WERI-Rb-1 (cell line): ENCODE results near the gene MPND.

Source experiments
- DNase-seq: peaks from one replicate; pipeline ENCODE4 v3.0.0-alpha.2; 2020
- H3K27ac ChIP-seq: fragments of 250-450 bp; sonication (Bioruptor Pico); 2 replicates; pipeline ENCODE4 v1.5.1; 2020; ENCODE audit warnings: mild to moderate bottlenecking, moderate library complexity
- H3K27me3 ChIP-seq: fragments of 250-450 bp; sonication (Bioruptor Pico); 2 replicates; pipeline ENCODE4 v1.5.1; 2021; ENCODE audit warnings: mild to moderate bottlenecking, low read depth, moderate library complexity; ENCODE audit not compliant: insufficient read depth, severe bottlenecking
- H3K36me3 ChIP-seq: fragments of 250-450 bp; sonication (Bioruptor Pico); 2 replicates; pipeline ENCODE4 v1.5.1; 2020; ENCODE audit warnings: mild to moderate bottlenecking, moderate library complexity
- H3K4me3 ChIP-seq: 2 replicates; pipeline ENCODE4 v1.5.1; 2011; ENCODE audit warnings: low read depth, mild to moderate bottlenecking, control low read depth, low read length
- H3K9me3 ChIP-seq: fragments of 250-450 bp; sonication (Bioruptor Pico); 2 replicates; pipeline ENCODE4 v1.5.1; 2021; ENCODE audit warnings: mild to moderate bottlenecking, moderate library complexity; ENCODE audit not compliant: severe bottlenecking
- CTCF ChIP-seq: IDR thresholded peaks from 2 replicates; pipeline ENCODE4 v1.5.1; 2011; ENCODE audit warnings: low read depth, mild to moderate bottlenecking, control low read depth, inconsistent platforms, low read length

The MPND gene

DNA sequence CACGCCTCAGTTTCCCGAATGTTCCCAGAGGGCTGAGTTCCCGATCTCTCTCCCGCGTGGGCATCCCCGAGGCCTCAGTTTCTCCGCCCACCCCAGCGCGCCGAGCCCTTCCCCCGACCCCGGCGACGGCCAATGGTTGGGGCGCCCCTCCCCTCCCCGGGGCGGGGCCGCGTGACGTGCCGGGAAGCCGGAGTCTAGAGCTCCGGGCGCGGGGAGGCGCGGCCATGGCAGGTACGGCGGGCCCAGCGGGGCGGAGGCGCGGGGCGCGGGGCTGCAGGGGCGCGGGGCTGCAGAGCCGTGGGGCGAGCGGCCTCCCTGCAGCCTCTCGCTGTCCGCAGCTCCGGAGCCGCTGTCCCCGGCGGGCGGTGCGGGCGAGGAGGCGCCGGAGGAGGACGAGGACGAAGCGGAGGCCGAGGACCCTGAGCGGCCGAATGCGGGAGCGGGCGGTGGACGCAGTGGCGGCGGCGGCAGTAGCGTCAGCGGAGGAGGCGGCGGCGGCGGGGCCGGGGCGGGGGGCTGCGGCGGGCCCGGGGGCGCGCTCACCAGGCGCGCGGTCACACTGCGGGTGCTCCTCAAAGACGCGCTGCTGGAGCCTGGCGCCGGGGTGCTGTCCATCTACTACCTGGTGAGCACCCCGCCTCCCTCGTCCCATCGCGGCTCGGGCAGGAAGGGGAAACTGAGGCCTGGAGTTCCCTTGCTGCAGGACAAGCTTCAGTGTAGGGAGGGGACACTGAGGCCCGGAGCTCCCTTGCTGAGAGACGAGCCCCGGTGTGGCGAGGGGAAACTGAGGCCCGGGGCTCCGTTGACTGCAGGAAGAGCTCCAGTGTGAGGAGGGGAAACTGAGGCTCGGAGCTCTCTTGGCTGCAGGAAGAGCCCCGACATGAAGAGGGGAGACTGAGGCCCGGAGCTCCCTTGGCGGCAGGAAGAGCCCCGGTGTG lies at the start of gene MPND:
TSS of gene MPND (plus strand) at position 193 of the 938 bp plus-strand sequence. CDS start at position 225, 32 bp downstream.
- Histone ChIP-seq H3K36me3 (peaks cover 8% of the 10 kb centered on the region; the same call in 1 of the 2 replicates), H3K9me3 (no peaks in the 10 kb centered on the region), H3K4me3 (peak within 1 kb of the TSS; percentile 77), H3K27me3 (no peaks in the 10 kb centered on the region), H3K27ac (peak within 1 kb of the TSS; percentile 87)
- TF ChIP-seq CTCF = no peak
- DNase-seq = peak; percentile 88

GRCh38 chr19:4294389-4294788 lies 49.0 kb upstream of the MPND start:
- Histone ChIP-seq H3K36me3 (no peaks in the 10 kb centered on the region; the same call in 1 of the 2 replicates), H3K27me3 (no peaks in the 10 kb centered on the region), H3K4me3 (no peak overlapping the region), H3K9me3 (no peaks in the 10 kb centered on the region), H3K27ac (no peak overlapping the region)
- no peak for TF ChIP-seq CTCF
- DNase-seq = no peak

- DNase-seq = no peak
- Histone ChIP-seq H3K27ac (no peak overlapping the region), H3K36me3 (no peaks in the 10 kb centered on the region; the same call in 1 of the 2 replicates), H3K27me3 (no peaks in the 10 kb centered on the region), H3K4me3 (no peak overlapping the region), H3K9me3 (no peaks in the 10 kb centered on the region)
- no peak for TF ChIP-seq CTCF
Measured at GRCh38 chr19:4295972-4296771, 47.2 kb upstream of the MPND start.

DNA sequence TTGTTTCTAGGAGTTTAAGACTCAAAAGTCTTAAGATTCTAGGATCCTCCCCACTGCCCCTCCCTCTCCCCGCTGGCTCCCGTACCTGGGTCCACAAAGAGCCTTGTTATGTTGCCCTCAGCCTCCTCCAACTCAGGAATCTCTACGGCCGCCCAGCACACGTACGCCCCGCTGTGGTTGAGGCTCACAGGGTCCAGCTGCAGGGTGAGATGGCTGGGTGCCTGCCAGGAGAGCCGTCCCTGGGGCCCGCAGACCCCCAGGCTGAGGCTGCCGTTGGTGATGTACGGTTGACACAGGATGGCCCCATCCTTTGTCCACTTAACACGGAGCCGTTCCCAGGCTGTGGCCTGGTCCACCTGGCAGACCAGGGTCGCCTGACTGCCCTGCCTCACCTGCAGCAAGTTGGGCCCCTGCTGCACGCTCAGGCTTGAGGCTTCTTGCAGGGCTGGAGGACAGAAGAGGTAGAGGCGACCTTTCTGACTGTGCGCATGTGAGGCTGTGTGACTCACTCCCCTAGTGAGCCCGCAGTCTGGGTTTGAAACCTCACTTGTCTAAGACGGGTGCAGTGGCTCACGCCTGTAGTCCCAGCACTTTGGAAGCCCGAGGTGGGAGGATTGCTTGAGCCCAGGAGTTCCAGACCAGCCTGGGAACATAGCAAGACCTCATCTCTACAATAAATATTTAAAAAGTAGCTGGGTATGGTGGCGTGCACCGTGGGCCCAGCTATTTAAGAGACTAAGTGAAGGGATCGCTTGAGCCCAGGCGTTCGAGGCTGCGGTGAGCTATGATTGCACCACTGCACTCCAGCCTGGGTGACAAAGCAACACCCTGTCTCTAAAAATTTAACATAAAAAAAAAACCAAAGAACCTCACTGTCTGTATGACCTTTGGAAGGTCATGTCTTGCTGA lies 45.2 kb upstream of the MPND start:
- no peaks in the 10 kb centered on the region for H3K36me3 ChIP-seq
- no peak overlapping the region for H3K4me3 ChIP-seq
- no peak for DNase-seq
- H3K27me3 ChIP-seq = no peaks in the 10 kb centered on the region
- no peaks in the 10 kb centered on the region for H3K9me3 ChIP-seq
- no peak overlapping the region for H3K27ac ChIP-seq
- no peak for TF ChIP-seq CTCF

- no peak for TF ChIP-seq CTCF
- Histone ChIP-seq H3K9me3 (no peaks in the 10 kb centered on the region), H3K36me3 (no peaks in the 10 kb centered on the region), H3K27ac (no peak overlapping the region), H3K4me3 (no peak overlapping the region), H3K27me3 (no peaks in the 10 kb centered on the region)
- DNase-seq = no peak
Measured at GRCh38 chr19:4298810-4299550, 44.4 kb upstream of the MPND start.
